Small intestine (tissue), 7 donors: Measurements from ENCODE around the gene PLCH2. TPM values are rescaled to one million over a fixed set of nuclear protein-coding genes. Genes with fewer than 3 reads are reported as not detected.
"Not testable (repeated sequence)": the region's sequence is repeated elsewhere in the genome, so short reads cannot be mapped to it uniquely, and the experiment has no call there.

ENCODE experiments used
- DNase-seq, 2 donors: peaks; one replicate each; pipeline versions ENCODE4 v3.0.0 to v3.0.0-alpha.2; 2013
- FAIRE-seq: peaks from 2 replicates; lab custom pipeline; 2012; peaks lifted over from hg19 to GRCh38; lab: Jason Lieb, UNC
- H3K27ac ChIP-seq, 3 donors: one replicate each; pipeline ENCODE4 v1.5.1; 2013; ENCODE audit warnings: low read length in 2 of 3, mild to moderate bottlenecking in 2 of 3, control low read depth in 1 of 3, inconsistent platforms in 1 of 3, low read depth in 1 of 3, moderate library complexity in 1 of 3
- H3K27me3 ChIP-seq, 3 donors: one replicate each; pipeline ENCODE4 v1.6.1; 2013; ENCODE audit warnings: low read length in 3 of 3, inconsistent platforms in 1 of 3; ENCODE audit not compliant: control insufficient read depth in 3 of 3, insufficient read depth in 3 of 3
- H3K36me3 ChIP-seq, 3 donors: one replicate each; pipeline ENCODE4 v1.6.1; 2013; ENCODE audit warnings: low read length in 3 of 3, inconsistent platforms in 1 of 3, low read depth in 1 of 3, mild to moderate bottlenecking in 1 of 3, moderate library complexity in 1 of 3; ENCODE audit not compliant: control insufficient read depth in 3 of 3, insufficient read depth in 2 of 3
- H3K4me1 ChIP-seq, 3 donors: one replicate each; pipeline ENCODE4 v1.6.1; 2013; ENCODE audit warnings: low read length in 2 of 3, inconsistent platforms in 1 of 3, low read depth in 1 of 3, mild to moderate bottlenecking in 1 of 3, moderate library complexity in 1 of 3; ENCODE audit not compliant: control insufficient read depth in 3 of 3, insufficient read depth in 2 of 3
- H3K4me3 ChIP-seq, 3 donors: one replicate each; pipeline ENCODE4 v1.5.1; 2013; ENCODE audit warnings: low read length in 3 of 3, control low read depth in 1 of 3, inconsistent platforms in 1 of 3, low read depth in 1 of 3, mild to moderate bottlenecking in 1 of 3, moderate library complexity in 1 of 3
- H3K9me3 ChIP-seq, 2 donors: one replicate each; pipeline ENCODE4 v1.6.1; 2013; ENCODE audit warnings: low read depth in 1 of 2, low read length in 1 of 2; ENCODE audit not compliant: control insufficient read depth in 2 of 2, insufficient read depth in 1 of 2
- WGBS, 3 donors: extraction: QIAGEN DNeasy Blood & Tissue Kit; methylation state at CpG; one replicate each; pipeline ENCODE4 v1.1.7; 2013; 5-methylcytosine and 5-hydroxymethylcytosine counted together
- polyA plus RNA-seq, 4 donors: library from polyadenylated mRNA; stranded (reverse) in 3 of 4; unstranded in 1 of 4; fragments of 200-250 nt in 3 of 4; fragments of 120-200 nt in 1 of 4; gene quantifications; one replicate each; pipeline versions ENCODE4 v1.2.1 to v1.2.3, GENCODE V29; 2013
- donor health status: healthy with polysubstance abuse.
- donor health status: control.
- donor health status: control.
- donor health status: Bipolar disorder and iron deficiency.
- donor health status: healthy.

Gene PLCH2
- polyA plus RNA-seq, 4 donors, result 0.22 to 7.1 (median 1.1) TPM

- not testable (repeated sequence) for FAIRE-seq, H3K4me3 ChIP-seq, DNase-seq, H3K27ac ChIP-seq, H3K4me1 ChIP-seq, H3K36me3 ChIP-seq, H3K27me3 ChIP-seq, H3K9me3 ChIP-seq
- 71 to 85% (median 77%) methylated on average over 13 to 15 of the region's 16 CpGs for WGBS, 3 donors
These were observed 16.9 kb upstream of the PLCH2 start for GRCh38 chr1:2459102-2459753.

- 45 to 53% (median 52%) methylated on average over 23 of the region's 23 CpGs for WGBS, 3 donors
- H3K27me3 ChIP-seq, result peaks cover 0 to 5% (median 0%) of the 10 kb centered on the region in 3 donors
- DNase-seq (no peak), FAIRE-seq (no peak)
- no peak overlapping the region for H3K27ac ChIP-seq
- H3K9me3 ChIP-seq, result no peaks in the 10 kb centered on the region
- H3K4me3 ChIP-seq, result no peak overlapping the region
- H3K4me1 ChIP-seq, result peaks cover 0 to 5% (median 0%) of the 10 kb centered on the region in 3 donors
- H3K36me3 ChIP-seq, result no peaks in the 10 kb centered on the region
These were observed 16.3 kb upstream of the PLCH2 start for GRCh38 chr1:2459757-2460156.

GRCh38 chr1:2460203-2460602, 15.9 kb upstream of the PLCH2 start:
- Histone ChIP-seq H3K4me1 (peaks cover 0 to 5% (median 0%) of the 10 kb centered on the region in 3 donors), H3K27ac (no peak overlapping the region), H3K36me3 (no peaks in the 10 kb centered on the region), H3K27me3 (peaks cover 0 to 5% (median 4%) of the 10 kb centered on the region in 3 donors), H3K4me3 (no peak overlapping the region), H3K9me3 (no peaks in the 10 kb centered on the region)
- 59 to 66% (median 64%) methylated on average over 8 of the region's 8 CpGs for WGBS, 3 donors
- DNase-seq (no peak), FAIRE-seq (no peak)

- H3K9me3 ChIP-seq, result no peaks in the 10 kb centered on the region
- no peak overlapping the region for H3K27ac ChIP-seq
- no peak for FAIRE-seq
- 69 to 73% (median 71%) methylated on average over 15 to 18 of the region's 18 CpGs for WGBS, 3 donors
- no peaks in the 10 kb centered on the region for H3K36me3 ChIP-seq
- peaks cover 0 to 5% (median 0%) of the 10 kb centered on the region in 3 donors for H3K4me1 ChIP-seq
- no peak for DNase-seq
- no peak overlapping the region for H3K4me3 ChIP-seq
- peaks cover 0 to 10% (median 8%) of the 10 kb centered on the region in 3 donors for H3K27me3 ChIP-seq
These were observed 14.9 kb upstream of the PLCH2 start for GRCh38 chr1:2460996-2461751.

GRCh38 chr1:2462819-2463218, 13.3 kb upstream of the PLCH2 start:
- no peaks in the 10 kb centered on the region for H3K9me3 ChIP-seq
- no peak overlapping the region for H3K4me3 ChIP-seq
- 56 to 67% (median 61%) methylated on average over 15 of the region's 15 CpGs for WGBS, 3 donors
- H3K4me1 ChIP-seq, result peaks cover 0 to 5% (median 0%) of the 10 kb centered on the region in 3 donors
- H3K27me3 ChIP-seq, result peaks cover 0 to 14% (median 12%) of the 10 kb centered on the region in 3 donors
- no peaks in the 10 kb centered on the region for H3K36me3 ChIP-seq
- no peak for DNase-seq
- no peak overlapping the region for H3K27ac ChIP-seq
- no peak for FAIRE-seq

GRCh38 chr1:2463396-2463795, 12.7 kb upstream of the PLCH2 start:
- DNase-seq (no peak), FAIRE-seq (no peak)
- 29 to 40% (median 35%) methylated on average over 17 of the region's 17 CpGs for WGBS, 3 donors

GRCh38 chr1:2465371-2466269, 10.5 kb upstream of the PLCH2 start:
- no peak for DNase-seq

More at GRCh38 chr1:2463396-2463795, 12.7 kb upstream of the PLCH2 start:
- Histone ChIP-seq H3K4me3 (no peak overlapping the region), H3K27ac (no peak overlapping the region), H3K9me3 (no peaks in the 10 kb centered on the region), H3K4me1 (peaks cover 0 to 5% (median 0%) of the 10 kb centered on the region in 3 donors), H3K36me3 (no peaks in the 10 kb centered on the region), H3K27me3 (peaks cover 0 to 18% (median 12%) of the 10 kb centered on the region in 3 donors)

GRCh38 chr1:2466270-2466665, 9.8 kb upstream of the PLCH2 start:
- no peaks in the 10 kb centered on the region for H3K9me3 ChIP-seq
- H3K27me3 ChIP-seq, result peaks cover 0 to 26% (median 12%) of the 10 kb centered on the region in 3 donors
- no peak overlapping the region for H3K4me3 ChIP-seq
- 40 to 57% (median 44%) methylated on average over 11 to 12 of the region's 12 CpGs for WGBS, 3 donors
- DNase-seq (no peak), FAIRE-seq (no peak)
- H3K4me1 ChIP-seq, result peaks cover 0 to 5% (median 0%) of the 10 kb centered on the region in 3 donors
- H3K36me3 ChIP-seq, result no peaks in the 10 kb centered on the region
- H3K27ac ChIP-seq, result no peak overlapping the region

More at GRCh38 chr1:2465371-2466269, 10.5 kb upstream of the PLCH2 start:
- peaks cover 0 to 26% (median 12%) of the 10 kb centered on the region in 3 donors for H3K27me3 ChIP-seq
- H3K4me1 ChIP-seq, result peaks cover 0 to 5% (median 0%) of the 10 kb centered on the region in 3 donors
- H3K9me3 ChIP-seq, result no peaks in the 10 kb centered on the region
- 54 to 77% (median 63%) methylated on average over 31 to 33 of the region's 33 CpGs for WGBS, 3 donors
- H3K36me3 ChIP-seq, result no peaks in the 10 kb centered on the region
- no peak overlapping the region for H3K4me3 ChIP-seq
- no peak for FAIRE-seq
- H3K27ac ChIP-seq, result no peak overlapping the region
